ENCODE results near the gene DNAJA4.

GRCh38 chr15:78306176-78306774 lies 41.9 kb downstream of the DNAJA4 start:
- TF ChIP-seq NRF1 (IDR thresholded peaks at IDR 0.05; ENCODE audit: low read depth, low read length) = no peak
- TF ChIP-seq, protein P1, sequence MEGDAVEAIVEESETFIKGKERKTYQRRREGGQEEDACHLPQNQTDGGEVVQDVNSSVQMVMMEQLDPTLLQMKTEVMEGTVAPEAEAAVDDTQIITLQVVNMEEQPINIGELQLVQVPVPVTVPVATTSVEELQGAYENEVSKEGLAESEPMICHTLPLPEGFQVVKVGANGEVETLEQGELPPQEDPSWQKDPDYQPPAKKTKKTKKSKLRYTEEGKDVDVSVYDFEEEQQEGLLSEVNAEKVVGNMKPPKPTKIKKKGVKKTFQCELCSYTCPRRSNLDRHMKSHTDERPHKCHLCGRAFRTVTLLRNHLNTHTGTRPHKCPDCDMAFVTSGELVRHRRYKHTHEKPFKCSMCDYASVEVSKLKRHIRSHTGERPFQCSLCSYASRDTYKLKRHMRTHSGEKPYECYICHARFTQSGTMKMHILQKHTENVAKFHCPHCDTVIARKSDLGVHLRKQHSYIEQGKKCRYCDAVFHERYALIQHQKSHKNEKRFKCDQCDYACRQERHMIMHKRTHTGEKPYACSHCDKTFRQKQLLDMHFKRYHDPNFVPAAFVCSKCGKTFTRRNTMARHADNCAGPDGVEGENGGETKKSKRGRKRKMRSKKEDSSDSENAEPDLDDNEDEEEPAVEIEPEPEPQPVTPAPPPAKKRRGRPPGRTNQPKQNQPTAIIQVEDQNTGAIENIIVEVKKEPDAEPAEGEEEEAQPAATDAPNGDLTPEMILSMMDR (IDR thresholded peaks at IDR 0.05; ENCODE audit: control extremely low read depth in 1 of 3, insufficient read depth in 1 of 3, low read depth in 1 of 3, low read length in 3 of 3) = no peak
- TF ChIP-seq, protein P2, sequence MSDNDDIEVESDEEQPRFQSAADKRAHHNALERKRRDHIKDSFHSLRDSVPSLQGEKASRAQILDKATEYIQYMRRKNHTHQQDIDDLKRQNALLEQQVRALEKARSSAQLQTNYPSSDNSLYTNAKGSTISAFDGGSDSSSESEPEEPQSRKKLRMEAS (IDR thresholded peaks at IDR 0.05) = no peak
- TF ChIP-seq SP1 (IDR thresholded peaks at IDR 0.05; ENCODE audit: low read depth, low read length) = no peak
- TF ChIP-seq EZH2 (IDR thresholded peaks at IDR 0.05; ENCODE audit: low read depth, low read length, severe bottlenecking) = no peak
- TF ChIP-seq JUND (IDR thresholded peaks at IDR 0.05; ENCODE audit: low read length) = no peak
- TF ChIP-seq CHD1 (IDR thresholded peaks at IDR 0.05; ENCODE audit: low read depth, low read length) = no peak
- TF ChIP-seq POLR2A (IDR thresholded peaks at IDR 0.05; ENCODE audit: control extremely low read depth in 1 of 2, low read depth in 2 of 2, low read length in 2 of 2) = no peak
- no peak for TF ChIP-seq JUN (IDR thresholded peaks at IDR 0.05; ENCODE audit: low read depth, low read length)
